Effector CD4-positive, alpha-beta T cell (primary cell): Measurements from ENCODE around the gene BACH2.
"Not testable (repeated sequence)": the region's sequence is repeated elsewhere in the genome, so short reads cannot be mapped to it uniquely, and the experiment has no call there.

Experiments
- DNase-seq: peaks from one replicate; pipeline ENCODE4 v3.0.0-alpha.2; 2020

The BACH2 gene

DNA sequence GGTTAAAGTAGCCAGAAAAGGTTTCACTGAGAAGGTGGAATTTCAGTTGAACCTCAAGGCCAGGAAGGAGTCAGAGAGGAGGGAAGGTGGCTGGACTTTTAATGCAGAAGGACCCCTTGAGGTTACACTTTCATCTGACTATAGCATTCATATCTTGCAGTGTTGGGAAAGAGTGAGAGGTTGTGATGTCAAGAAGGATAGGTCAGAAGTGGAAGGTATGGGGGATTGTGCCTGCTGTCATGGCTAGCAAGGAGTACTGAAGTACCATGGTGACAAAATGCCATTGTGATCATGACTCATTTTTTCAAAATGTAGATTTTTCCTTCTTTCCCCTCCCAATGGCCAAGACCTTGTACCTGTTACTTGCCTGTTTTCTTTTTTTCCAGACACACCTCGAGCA is 5.2 kb upstream of the BACH2 start:
- no peak for DNase-seq

DNA sequence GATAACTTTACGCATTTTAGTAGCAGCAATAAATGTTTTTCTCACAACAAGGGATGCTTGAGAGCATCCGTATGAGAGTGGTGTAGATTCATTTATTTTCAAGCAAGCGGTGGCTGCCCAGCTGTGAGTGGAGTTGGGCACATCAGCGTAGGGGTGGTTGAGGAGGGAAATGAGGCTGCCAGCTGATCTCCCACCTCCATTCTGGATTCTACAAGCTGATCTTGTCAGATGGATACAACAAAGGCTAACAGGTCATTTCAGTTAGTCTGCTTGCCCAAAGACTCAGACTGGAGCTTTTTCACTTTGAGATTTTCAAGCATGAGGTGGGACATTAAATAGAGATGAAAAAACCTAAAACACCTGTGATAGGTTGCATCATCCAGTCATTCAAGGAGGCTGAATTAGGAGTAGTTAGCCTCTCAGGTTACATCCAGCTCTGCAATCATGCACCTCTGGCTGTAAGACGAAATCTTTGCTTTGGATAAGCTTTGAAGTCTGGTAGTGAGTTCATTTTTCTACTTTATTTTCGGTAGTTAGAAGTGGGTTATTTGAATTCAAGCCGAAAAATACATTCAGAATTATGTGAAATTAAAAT is 1.9 kb upstream of the BACH2 start:
- DNase-seq, result no peak

DNA sequence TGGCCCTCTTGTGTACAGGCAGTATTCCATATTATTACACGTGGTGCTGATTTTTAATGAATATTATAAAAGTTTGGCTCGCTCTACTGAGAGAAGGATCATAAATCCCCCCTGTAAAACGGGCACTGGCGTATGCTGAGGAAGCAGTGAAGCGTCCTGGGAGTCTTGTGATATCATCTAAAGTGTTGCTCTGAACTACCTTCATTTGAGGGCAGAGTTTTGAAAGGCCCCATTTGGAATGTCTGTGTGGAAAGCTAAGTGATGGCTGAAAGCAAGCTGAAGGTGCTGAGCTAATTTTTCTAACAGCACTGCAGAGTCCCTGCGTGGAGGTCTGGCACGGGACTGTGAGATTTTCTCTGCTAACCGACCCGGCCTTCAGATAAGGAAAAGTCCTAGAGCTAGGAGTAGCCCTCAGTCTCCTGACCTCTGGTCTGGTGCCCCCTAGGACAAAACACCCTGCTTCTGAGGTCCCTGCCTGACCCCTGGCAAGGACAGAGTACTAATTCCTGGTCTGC is 1.3 kb upstream of the BACH2 start:
- DNase-seq, result no peak

DNA sequence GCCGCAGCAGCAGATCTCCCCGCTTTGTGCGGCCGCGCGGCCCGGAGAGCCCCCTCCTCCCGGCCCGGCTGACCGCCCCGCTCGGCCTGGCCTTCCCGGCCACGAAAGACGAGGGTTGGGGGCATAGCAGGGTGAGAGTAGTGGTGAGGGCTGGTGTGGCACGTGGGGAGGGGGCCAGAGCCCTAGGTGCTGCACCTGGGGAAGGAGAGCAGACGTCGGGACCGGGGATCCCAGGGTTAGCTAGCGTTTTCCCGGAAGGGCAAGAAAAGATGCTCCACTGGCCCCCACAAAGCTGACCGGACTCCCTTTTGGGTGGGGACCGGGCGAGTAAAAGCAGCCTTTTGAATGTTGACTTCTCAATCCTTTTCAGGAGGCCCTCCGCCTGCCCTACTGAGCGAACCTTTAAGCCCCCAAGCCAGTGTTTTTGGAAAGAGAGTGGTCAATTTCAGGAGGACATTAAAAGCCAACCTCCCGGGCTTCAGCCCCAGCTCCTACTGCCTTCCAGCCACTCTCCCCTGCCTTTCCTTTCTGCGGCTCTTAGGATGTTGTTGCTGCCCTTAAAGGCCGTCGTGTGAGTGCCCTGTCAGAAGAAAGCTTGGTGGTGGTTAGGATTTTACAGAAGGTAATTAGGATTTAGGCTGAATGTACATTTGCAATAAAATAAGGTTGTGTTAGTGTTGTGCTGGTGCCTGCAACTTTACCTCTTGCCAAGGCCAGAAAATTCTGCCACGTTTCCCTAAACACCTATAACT is 648 bp upstream of the BACH2 start:
- no peak for DNase-seq

GRCh38 chr6:90295854-90296340 is 746 bp downstream of the BACH2 start:
- peak; percentile 52 for DNase-seq

- peak; percentile 56 for DNase-seq
These were observed 1.4 kb downstream of the BACH2 start for GRCh38 chr6:90294989-90295853.

GRCh38 chr6:90294614-90294988 is 2.0 kb downstream of the BACH2 start:
- peak; percentile 32 for DNase-seq

DNA sequence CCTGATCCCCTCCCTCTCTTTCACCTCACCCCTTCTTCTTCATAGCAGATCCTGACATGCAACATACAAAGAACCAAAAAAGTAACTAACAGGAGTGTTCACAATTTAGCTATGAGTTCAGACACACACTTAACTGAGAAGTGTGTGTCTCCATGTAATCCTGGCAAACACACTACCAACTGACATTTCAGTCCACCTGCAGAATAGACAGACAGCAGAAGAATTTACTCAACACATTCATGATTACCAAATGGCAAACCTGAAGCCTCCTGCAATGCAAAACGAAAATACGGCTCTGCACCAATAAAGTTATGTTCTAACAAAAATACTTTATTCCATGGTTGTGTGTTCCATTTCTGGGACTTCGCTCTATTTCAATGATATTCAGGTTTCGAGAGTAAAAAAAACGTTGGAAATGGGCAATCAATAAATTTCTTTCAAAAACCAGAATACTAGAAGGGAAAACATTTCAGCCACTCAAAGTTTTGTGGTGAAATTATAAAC is 2.6 kb downstream of the BACH2 start:
- DNase-seq, result no peak

DNA sequence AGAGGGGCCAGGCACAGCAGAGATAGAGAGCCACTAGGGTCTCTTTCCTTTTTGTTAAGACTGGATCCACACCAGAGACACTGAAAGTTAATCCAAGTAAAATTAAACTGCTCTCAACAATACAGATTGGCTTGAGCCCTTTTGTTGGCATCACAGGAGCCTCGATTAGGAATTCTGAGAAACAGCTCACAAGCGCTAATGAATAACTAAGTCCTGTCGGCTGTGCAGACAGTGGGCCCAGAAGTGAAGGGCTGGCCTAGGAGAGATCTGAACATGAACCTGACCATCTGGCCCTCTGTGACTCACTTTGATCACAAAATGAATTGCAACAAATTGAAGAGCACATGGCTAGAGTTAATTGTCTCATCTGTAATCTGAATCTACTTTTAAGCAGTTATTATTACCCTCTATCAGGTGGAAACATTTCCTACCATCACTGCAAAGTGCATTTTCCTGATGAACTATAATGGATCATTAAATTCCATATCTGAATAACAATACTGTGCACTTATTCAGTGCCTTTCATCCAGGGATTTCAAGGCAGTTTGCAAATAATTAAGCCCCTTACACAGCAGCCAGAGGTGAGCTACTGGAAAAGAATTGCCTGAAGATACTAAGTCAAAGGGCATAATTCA is 3.2 kb downstream of the BACH2 start:
- no peak for DNase-seq

DNA sequence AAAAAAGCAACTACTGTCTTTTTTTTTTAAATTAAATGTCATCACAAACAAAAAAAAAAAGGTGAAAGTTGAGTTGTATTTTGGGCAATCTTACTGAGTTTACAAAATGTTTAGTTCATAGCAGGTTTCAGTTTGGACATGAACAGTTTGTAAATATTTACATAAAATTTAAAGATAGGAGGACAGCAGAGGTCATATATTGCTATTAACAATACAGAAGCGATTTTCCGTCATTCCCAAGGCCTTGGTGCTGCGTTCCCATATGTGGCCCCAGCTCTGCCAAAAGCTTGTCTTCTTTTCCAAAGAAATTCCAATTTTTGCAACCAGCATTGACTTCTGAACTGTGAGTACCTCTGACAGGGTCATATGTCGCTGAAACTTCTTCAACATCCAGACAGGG is 5.1 kb downstream of the BACH2 start:
- DNase-seq, result no peak

DNA sequence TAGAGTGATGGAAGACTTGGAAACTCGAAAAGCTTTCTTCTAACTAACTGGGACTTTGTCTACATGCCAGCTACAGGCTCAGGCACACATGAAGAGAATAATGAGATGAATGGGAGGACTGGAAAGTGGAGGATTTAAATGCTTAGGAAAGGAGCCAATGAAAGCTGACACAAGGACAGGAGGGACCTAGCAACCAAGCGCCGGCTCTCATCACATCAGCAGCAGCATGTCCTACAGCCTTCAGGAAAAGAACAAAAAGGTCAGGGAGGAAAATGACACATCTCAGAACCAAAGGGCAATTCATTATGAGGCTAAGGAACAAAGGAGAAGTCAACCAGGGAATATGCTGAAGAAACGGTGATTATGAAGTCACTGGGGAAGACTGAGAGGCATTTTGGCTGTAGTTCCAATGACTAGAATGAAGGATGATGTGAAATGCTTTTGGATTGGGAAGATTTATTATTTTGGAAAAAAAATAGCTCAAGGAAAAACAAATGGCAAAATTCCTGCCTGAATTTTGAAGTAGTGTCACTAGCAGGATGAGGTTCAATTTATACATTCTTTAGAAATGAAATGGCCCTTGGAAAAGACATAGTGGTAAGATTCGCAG is 5.7 kb downstream of the BACH2 start:
- no peak for DNase-seq

DNA sequence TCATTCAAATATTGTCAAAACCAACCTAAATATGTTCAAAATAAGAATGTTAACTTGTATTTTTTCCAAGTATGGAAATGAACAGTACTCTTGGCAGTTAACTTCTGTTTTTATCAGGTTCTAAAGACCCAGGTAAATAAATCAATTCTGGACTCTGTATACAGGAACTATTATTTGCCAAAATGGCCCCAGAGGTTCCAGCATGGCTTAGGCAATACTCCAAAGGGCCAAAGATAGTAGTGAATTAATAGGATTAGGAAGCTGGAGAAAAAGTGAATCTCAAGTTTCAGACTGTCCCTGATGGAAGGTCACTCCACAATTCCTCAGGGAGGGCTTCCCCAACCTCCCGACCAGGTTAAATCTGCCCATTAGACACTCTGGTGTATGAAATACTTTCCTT is 6.7 kb downstream of the BACH2 start:
- no peak for DNase-seq

GRCh38 chr6:90288404-90288803 is 8.2 kb downstream of the BACH2 start:
- no peak for DNase-seq

DNA sequence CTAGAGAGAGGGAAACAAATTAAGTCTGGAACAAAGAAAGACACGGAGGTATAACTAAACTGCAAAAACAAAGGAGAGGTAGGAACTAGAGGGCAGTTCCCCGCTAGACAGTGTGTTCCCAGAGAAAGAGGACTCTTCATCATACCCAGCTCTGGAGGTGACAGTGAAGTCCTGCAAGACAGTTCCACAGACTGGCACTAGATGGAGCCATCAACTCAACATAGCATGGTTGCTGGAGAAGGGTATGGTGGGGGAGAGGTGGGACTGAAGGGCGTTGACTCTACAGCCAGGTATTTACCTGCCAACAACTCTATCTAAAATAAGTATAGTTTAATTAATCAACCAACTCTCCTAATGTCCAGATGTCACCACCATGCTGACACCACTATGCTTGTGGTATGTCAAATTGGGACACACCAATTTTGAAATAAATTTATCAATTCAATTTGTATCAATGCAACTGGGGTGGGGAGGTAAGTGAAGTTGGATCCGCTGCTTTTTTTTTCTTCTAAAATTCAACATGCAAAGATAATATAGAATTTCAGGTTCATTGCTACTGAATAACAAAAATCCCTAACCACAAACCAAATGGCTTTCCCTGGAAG is 9.7 kb downstream of the BACH2 start:
- no peak for DNase-seq

GRCh38 chr6:90285611-90286381 is 10.8 kb downstream of the BACH2 start:
- DNase-seq, result no peak

DNA sequence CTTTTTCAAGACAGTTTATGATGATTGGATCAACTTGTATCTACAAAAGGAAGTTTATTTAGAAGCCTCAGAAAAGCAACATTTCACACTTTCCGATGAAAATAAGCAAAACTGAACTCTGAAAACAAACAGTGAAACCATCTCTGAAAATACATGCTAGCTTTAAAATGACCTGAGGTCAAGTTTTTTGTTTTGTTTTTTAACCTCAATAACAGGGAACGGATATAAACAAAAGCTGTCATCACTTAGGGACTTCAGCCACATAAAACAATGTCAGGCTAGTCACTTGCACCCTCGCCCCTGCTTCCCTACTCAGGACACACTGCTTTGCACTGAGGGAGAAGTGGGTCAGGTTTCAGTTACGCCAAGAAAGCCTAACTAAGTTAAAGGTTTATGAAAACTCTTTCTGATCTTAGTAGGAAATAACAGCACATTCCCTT is 11.6 kb downstream of the BACH2 start:
- DNase-seq, result no peak

GRCh38 chr6:90284236-90285041 is 12.2 kb downstream of the BACH2 start:
- no peak for DNase-seq

DNA sequence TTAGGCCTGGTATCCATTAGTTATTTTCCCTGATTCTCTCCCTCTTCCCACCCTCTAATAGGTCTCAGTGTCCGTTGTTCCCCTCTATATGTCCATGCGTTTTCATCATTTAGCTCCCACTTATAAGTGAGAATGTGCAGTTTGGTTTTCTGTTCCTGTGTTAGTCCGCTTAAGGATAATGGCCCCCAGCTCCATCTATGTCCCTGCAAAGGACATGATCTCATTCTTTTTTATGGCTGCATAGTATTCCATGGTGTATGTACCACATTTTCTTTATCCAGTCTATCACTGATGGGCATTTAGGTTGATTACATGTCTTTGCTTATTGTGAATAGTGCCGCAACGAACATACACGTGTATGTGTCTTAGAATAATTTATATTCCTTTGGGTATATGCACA is 14.4 kb downstream of the BACH2 start:
- not testable (repeated sequence) for DNase-seq

DNA sequence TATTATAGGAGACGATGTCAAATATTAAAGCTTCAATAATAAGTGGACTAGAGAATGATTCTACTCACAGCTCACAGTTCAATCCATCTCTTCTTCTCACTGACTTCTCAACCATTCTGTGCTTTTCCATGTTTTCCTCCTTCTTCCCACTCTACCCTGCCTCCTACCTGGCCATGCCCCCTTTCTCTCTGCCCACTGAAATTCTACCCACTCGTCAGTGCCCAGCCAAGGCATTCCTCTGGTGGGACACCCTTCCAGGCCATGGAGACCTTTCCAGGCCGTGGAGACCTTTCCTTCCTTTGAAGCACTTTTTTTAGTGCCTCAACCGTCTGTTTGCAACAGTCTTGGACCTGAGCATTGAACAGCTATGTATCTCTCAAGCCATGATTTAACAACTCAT is 18.5 kb downstream of the BACH2 start:
- DNase-seq, result no peak
